GM12872 (cell line): ENCODE data around the gene RAPGEF2.

Experiments
- CTCF ChIP-seq: IDR thresholded peaks from 3 replicates; pipeline ENCODE4 v1.5.1; 2011; ENCODE audit warnings: low read depth, mild to moderate bottlenecking, low read length, moderate library complexity; ENCODE audit not compliant: insufficient read depth

The RAPGEF2 gene

DNA sequence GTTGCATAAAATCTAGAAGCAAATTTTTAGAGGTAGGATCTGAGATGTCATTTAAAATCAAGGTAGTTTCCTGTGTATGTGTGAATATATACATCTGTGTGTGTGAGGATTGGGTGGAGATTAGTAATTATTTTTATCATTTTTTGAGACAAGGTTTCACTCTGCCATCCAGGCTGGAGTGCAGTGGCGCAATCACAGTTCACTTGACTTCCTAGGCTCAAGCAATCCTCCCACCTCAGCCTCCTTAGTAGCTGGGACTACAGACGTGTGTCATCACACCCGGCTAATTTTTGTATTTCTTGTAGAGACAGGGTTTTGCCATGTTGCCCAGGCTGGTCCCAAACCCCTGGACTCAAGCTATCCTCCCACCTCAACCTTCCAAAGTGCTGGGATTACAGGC lies 188.3 kb downstream of the RAPGEF2 start:
- no peak for TF ChIP-seq CTCF

GRCh38 chr4:159292137-159292896 lies 189.4 kb downstream of the RAPGEF2 start:
- no peak for TF ChIP-seq CTCF

DNA sequence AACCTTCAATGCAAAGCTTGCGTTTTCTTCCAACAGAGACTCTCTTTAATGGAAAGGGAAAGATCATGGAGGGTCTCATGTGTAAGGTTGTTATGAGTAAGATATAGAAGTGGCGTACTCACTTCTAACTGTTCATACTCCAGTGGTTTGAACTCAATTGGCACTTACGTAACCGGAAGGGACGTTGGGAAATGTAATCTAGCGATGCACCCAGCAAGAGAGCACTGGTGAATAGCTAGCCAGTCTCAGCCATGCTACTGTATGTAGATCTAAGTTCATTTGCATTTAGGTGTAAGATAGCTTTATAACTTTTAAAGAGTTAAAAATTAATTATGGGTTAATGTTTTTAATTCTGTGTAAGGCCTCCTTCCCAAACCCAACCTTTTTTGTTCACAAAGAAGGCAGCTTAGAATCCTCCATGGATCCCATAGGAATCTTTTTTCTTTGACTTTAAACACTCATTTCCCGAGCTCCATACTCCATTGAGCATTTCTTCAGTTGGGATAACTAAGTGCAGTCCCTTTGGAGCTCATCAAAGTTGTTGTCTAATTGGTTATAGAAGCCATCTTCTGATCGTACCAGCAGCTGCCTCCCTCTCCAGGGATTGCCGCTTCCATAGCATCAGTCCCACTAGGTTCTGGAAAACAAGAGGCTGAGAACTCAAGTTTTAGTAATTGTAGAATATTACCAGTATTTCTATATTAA lies 191.1 kb downstream of the RAPGEF2 start:
- no peak for TF ChIP-seq CTCF

DNA sequence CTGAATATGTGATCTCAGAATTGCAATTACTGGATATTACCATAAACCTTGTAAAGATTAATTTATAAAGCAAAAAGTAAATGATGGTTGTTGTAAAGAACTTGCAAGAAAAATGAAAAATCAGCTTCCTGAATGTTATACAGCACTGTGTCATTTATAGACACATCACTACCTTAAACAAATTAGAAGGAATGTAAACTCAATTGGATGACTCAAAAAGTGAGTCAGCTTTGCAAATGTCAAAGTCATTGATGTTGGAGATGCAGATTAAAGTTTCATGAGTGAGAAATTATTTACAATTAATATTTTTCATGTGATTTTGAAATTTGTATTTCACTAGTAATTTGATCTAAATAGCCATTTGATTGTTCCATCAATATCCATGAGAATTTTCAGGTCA lies 193.2 kb downstream of the RAPGEF2 start:
- TF ChIP-seq CTCF = no peak

DNA sequence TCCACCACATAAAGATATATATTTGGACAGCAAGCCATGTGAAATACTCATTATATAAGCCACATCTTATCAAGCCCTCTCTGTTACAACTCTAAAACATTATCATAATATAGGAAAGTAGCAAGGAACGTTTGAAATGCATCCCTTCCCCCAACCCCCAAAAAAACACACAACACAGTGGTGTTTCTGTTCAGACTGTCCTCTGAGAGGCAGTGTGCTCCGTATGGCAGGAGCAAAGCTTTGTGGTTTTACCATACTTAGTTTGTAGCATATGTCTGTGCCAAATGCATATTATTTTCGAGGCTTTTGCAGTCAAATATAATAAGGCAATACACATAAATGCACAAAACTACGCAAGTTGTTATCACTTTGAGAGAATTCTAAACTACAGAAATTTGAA lies 194.2 kb downstream of the RAPGEF2 start:
- no peak for TF ChIP-seq CTCF

GRCh38 chr4:159298502-159298901 lies 195.6 kb downstream of the RAPGEF2 start:
- no peak for TF ChIP-seq CTCF

DNA sequence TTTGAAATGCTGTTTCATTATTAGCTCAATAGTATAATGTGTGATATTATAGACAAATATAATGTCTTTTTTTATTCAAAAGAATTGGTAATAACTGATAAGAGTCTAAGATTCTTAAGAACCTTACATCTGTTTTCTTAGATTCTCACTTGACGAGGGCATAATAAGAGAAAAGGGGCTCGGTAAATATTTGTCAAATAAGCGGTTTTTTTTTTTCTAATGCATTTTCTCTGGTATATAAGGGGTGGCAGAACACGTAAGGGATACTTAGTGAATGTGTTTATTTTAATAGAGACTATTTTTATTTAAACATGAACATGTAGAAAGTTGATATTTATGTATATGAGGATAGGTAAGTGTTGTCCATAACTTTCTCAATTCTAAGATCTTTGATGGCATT lies 200.6 kb downstream of the RAPGEF2 start:
- TF ChIP-seq CTCF = no peak
